ENCODE measurements around the gene SLC2A5.

Gene SLC2A5

DNA sequence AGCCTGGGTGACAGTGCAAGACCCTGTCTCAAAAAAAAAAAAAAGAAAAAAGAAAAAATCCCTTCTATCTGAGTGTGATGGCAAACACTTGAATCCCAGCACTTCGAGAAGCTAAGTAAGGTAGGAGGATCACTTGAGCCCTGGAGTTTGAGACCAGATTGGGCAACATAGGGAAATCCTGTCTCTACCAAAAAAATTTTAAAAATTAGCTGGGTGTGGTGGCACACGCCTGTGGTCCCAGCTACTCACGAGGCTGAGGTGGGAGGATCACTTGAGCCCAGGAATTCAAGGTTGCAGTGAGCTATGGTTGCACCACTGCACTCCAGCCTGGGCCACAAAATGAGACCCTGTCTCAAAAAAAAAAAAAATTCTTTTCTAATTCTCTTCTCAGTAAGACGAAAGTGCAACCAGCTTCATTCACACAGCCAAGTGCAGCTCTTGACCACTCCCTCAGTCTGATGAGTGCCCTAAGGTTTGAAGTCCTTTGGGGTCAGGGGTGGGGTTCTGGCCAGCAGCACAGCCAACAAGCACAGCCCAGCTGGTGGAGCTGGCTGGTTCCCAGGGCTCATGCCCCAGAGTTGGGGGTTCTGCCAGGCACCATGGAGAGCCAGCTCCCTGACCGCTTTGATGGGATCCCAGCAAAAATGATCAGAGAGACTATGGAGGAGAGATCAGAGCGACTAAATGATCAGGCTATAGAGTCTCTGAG lies 8.0 kb downstream of the SLC2A5 start:
- H3K4me1 ChIP-seq (ENCODE audit: control insufficient read depth, insufficient read depth, low read length): no peaks in the 10 kb centered on the region
- no peak overlapping the region for H3K9ac ChIP-seq (ENCODE audit: low read depth, low read length)
- no peaks in the 10 kb centered on the region for H3K36me3 ChIP-seq (ENCODE audit: control insufficient read depth, insufficient read depth, low read length)
- H3K27ac ChIP-seq (ENCODE audit: low read depth, low read length): no peak overlapping the region
- H3K9me3 ChIP-seq (ENCODE audit: control insufficient read depth, insufficient read depth, low read length): no peaks in the 10 kb centered on the region
- H3K27me3 ChIP-seq (ENCODE audit: control insufficient read depth, insufficient read depth, low read length): no peaks in the 10 kb centered on the region
- no peak overlapping the region for H3K4me3 ChIP-seq (ENCODE audit: low read depth, low read length)

DNA sequence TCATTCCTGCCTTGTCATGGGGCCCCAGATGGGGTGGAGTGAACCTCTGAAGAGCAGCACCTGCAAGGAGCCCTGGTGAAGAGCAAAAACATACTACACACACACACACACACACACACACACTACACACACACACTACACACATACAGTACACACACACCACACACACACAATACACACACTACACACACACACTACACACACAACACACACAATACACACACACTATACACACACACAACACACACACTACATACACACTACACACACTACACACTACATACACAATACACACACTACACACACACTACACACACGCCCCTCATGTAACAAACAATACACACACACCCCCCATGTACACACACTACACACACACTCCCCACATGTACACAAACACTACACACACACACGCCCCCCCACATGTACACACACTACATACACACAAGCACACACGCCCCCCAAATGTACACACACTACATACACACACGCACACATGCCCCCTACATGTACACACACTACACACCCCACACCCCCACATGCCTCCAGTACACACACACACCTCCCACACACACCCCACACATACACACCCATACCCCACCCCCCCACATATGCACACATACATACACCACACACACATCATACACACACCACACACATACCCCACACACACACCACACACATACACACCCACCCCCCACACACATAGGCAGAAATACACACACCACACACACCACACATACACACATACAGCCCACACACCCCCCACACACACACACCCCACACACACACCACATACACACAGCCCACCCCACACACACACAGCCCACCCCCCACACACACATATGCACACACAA lies 9.3 kb downstream of the SLC2A5 start:
- Histone ChIP-seq H3K27ac (ENCODE audit: low read depth, low read length) (no peak overlapping the region), H3K9ac (ENCODE audit: low read depth, low read length) (no peak overlapping the region), H3K4me3 (ENCODE audit: low read depth, low read length) (no peak overlapping the region), H3K36me3 (ENCODE audit: control insufficient read depth, insufficient read depth, low read length) (no peaks in the 10 kb centered on the region), H3K9me3 (ENCODE audit: control insufficient read depth, insufficient read depth, low read length) (no peaks in the 10 kb centered on the region), H3K4me1 (ENCODE audit: control insufficient read depth, insufficient read depth, low read length) (no peaks in the 10 kb centered on the region), H3K27me3 (ENCODE audit: control insufficient read depth, insufficient read depth, low read length) (no peaks in the 10 kb centered on the region)

- Histone ChIP-seq H3K9me3 (ENCODE audit: control insufficient read depth, insufficient read depth, low read length) (no peaks in the 10 kb centered on the region), H3K27ac (ENCODE audit: low read depth, low read length) (no peak overlapping the region), H3K4me3 (ENCODE audit: low read depth, low read length) (no peak overlapping the region), H3K36me3 (ENCODE audit: control insufficient read depth, insufficient read depth, low read length) (no peaks in the 10 kb centered on the region), H3K4me1 (ENCODE audit: control insufficient read depth, insufficient read depth, low read length) (no peaks in the 10 kb centered on the region), H3K27me3 (ENCODE audit: control insufficient read depth, insufficient read depth, low read length) (no peaks in the 10 kb centered on the region), H3K9ac (ENCODE audit: low read depth, low read length) (no peak overlapping the region)
Measured at GRCh38 chr1:9058465-9058864, 11.0 kb downstream of the SLC2A5 start.

GRCh38 chr1:9057851-9058250 lies 11.6 kb downstream of the SLC2A5 start:
- Histone ChIP-seq H3K9me3 (ENCODE audit: control insufficient read depth, insufficient read depth, low read length) (no peaks in the 10 kb centered on the region), H3K9ac (ENCODE audit: low read depth, low read length) (no peak overlapping the region), H3K27ac (ENCODE audit: low read depth, low read length) (no peak overlapping the region), H3K36me3 (ENCODE audit: control insufficient read depth, insufficient read depth, low read length) (no peaks in the 10 kb centered on the region), H3K27me3 (ENCODE audit: control insufficient read depth, insufficient read depth, low read length) (no peaks in the 10 kb centered on the region), H3K4me3 (ENCODE audit: low read depth, low read length) (no peak overlapping the region), H3K4me1 (ENCODE audit: control insufficient read depth, insufficient read depth, low read length) (no peaks in the 10 kb centered on the region)

- no peak overlapping the region for H3K9ac ChIP-seq (ENCODE audit: low read depth, low read length)
- H3K36me3 ChIP-seq (ENCODE audit: control insufficient read depth, insufficient read depth, low read length): no peaks in the 10 kb centered on the region
- H3K27ac ChIP-seq (ENCODE audit: low read depth, low read length): no peak overlapping the region
- H3K4me3 ChIP-seq (ENCODE audit: low read depth, low read length): no peak overlapping the region
- H3K4me1 ChIP-seq (ENCODE audit: control insufficient read depth, insufficient read depth, low read length): peaks cover 10% of the 10 kb centered on the region
- no peaks in the 10 kb centered on the region for H3K9me3 ChIP-seq (ENCODE audit: control insufficient read depth, insufficient read depth, low read length)
- H3K27me3 ChIP-seq (ENCODE audit: control insufficient read depth, insufficient read depth, low read length): no peaks in the 10 kb centered on the region
Measured at GRCh38 chr1:9052272-9053049, 17.0 kb downstream of the SLC2A5 start.

DNA sequence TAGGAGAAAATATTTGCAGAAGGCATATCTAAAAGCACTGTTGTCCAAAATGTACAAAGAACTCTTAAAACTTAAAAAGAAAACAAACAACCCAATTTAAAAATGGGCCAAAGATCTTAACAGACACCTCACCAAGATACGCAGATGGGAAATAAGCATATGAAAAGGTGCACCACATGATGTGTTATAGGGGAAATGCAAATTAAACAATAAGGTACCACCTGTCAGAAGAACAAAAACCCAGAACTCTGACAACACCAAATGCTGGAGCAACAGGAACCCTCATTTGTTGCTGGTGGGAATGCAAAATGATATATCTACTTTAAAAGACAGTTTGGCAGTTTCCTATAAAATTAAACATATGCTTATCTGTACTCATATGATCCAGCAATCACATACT lies 18.1 kb downstream of the SLC2A5 start:
- 0 out of 2 replicates have a peak overlapping the region, but pooled peaks have one; percentile 10 for H3K4me3 ChIP-seq (ENCODE audit: low read depth, low read length)
- no peaks in the 10 kb centered on the region for H3K9me3 ChIP-seq (ENCODE audit: control insufficient read depth, insufficient read depth, low read length)
- peak overlapping the region; percentile 4 for H3K27ac ChIP-seq (ENCODE audit: low read depth, low read length)
- no peaks in the 10 kb centered on the region for H3K27me3 ChIP-seq (ENCODE audit: control insufficient read depth, insufficient read depth, low read length)
- peaks cover 10% of the 10 kb centered on the region for H3K4me1 ChIP-seq (ENCODE audit: control insufficient read depth, insufficient read depth, low read length)
- no peaks in the 10 kb centered on the region for H3K36me3 ChIP-seq (ENCODE audit: control insufficient read depth, insufficient read depth, low read length)
- H3K9ac ChIP-seq (ENCODE audit: low read depth, low read length): no peak overlapping the region

- H3K36me3 ChIP-seq (ENCODE audit: control insufficient read depth, insufficient read depth, low read length): no peaks in the 10 kb centered on the region
- H3K9ac ChIP-seq (ENCODE audit: low read depth, low read length): no peak overlapping the region
- peaks cover 10% of the 10 kb centered on the region for H3K4me1 ChIP-seq (ENCODE audit: control insufficient read depth, insufficient read depth, low read length)
- no peak overlapping the region for H3K27ac ChIP-seq (ENCODE audit: low read depth, low read length)
- no peak overlapping the region for H3K4me3 ChIP-seq (ENCODE audit: low read depth, low read length)
- H3K9me3 ChIP-seq (ENCODE audit: control insufficient read depth, insufficient read depth, low read length): no peaks in the 10 kb centered on the region
- H3K27me3 ChIP-seq (ENCODE audit: control insufficient read depth, insufficient read depth, low read length): no peaks in the 10 kb centered on the region
Measured at GRCh38 chr1:9050803-9051202, 18.6 kb downstream of the SLC2A5 start.

- no peak overlapping the region for H3K9ac ChIP-seq (ENCODE audit: low read depth, low read length)
- no peaks in the 10 kb centered on the region for H3K9me3 ChIP-seq (ENCODE audit: control insufficient read depth, insufficient read depth, low read length)
- H3K27ac ChIP-seq (ENCODE audit: low read depth, low read length): no peak overlapping the region
- H3K4me1 ChIP-seq (ENCODE audit: control insufficient read depth, insufficient read depth, low read length): peaks cover 10% of the 10 kb centered on the region
- H3K36me3 ChIP-seq (ENCODE audit: control insufficient read depth, insufficient read depth, low read length): no peaks in the 10 kb centered on the region
- H3K27me3 ChIP-seq (ENCODE audit: control insufficient read depth, insufficient read depth, low read length): no peaks in the 10 kb centered on the region
- H3K4me3 ChIP-seq (ENCODE audit: low read depth, low read length): no peak overlapping the region
Measured at GRCh38 chr1:9048551-9048950, 20.9 kb downstream of the SLC2A5 start.

GRCh38 chr1:9047019-9047418 lies 22.4 kb downstream of the SLC2A5 start:
- no peak overlapping the region for H3K9ac ChIP-seq (ENCODE audit: low read depth, low read length)

GRCh38 chr1:9045861-9046510 lies 23.4 kb downstream of the SLC2A5 start:
- H3K36me3 ChIP-seq (ENCODE audit: control insufficient read depth, insufficient read depth, low read length): no peaks in the 10 kb centered on the region

More at GRCh38 chr1:9047019-9047418, 22.4 kb downstream of the SLC2A5 start:
- no peaks in the 10 kb centered on the region for H3K9me3 ChIP-seq (ENCODE audit: control insufficient read depth, insufficient read depth, low read length)
- no peaks in the 10 kb centered on the region for H3K36me3 ChIP-seq (ENCODE audit: control insufficient read depth, insufficient read depth, low read length)
- peaks cover 10% of the 10 kb centered on the region for H3K4me1 ChIP-seq (ENCODE audit: control insufficient read depth, insufficient read depth, low read length)
- no peak overlapping the region for H3K4me3 ChIP-seq (ENCODE audit: low read depth, low read length)
- no peak overlapping the region for H3K27ac ChIP-seq (ENCODE audit: low read depth, low read length)
- no peaks in the 10 kb centered on the region for H3K27me3 ChIP-seq (ENCODE audit: control insufficient read depth, insufficient read depth, low read length)

More at GRCh38 chr1:9045861-9046510, 23.4 kb downstream of the SLC2A5 start:
- H3K4me3 ChIP-seq (ENCODE audit: low read depth, low read length): no peak overlapping the region
- H3K27ac ChIP-seq (ENCODE audit: low read depth, low read length): no peak overlapping the region
- H3K27me3 ChIP-seq (ENCODE audit: control insufficient read depth, insufficient read depth, low read length): no peaks in the 10 kb centered on the region
- no peaks in the 10 kb centered on the region for H3K9me3 ChIP-seq (ENCODE audit: control insufficient read depth, insufficient read depth, low read length)
- no peak overlapping the region for H3K9ac ChIP-seq (ENCODE audit: low read depth, low read length)
- H3K4me1 ChIP-seq (ENCODE audit: control insufficient read depth, insufficient read depth, low read length): peaks cover 5% of the 10 kb centered on the region
